GM21381 (cell line): ENCODE results near the gene TTC13.
A peak's percentile ranks its signal among the peaks of the same experiment; 100 is the strongest.
"Not testable (repeated sequence)": the region's sequence is repeated elsewhere in the genome, so short reads cannot be mapped to it uniquely, and the experiment has no call there.

Source experiments
- ATAC-seq: cut with Tn5 transposase; IDR thresholded peaks from one replicate; pipeline ENCODE4 v1.9.1; 2021; ENCODE audit warnings: mild to moderate bottlenecking, moderate library complexity; ENCODE audit not compliant: unreplicated experiment

The TTC13 gene

DNA sequence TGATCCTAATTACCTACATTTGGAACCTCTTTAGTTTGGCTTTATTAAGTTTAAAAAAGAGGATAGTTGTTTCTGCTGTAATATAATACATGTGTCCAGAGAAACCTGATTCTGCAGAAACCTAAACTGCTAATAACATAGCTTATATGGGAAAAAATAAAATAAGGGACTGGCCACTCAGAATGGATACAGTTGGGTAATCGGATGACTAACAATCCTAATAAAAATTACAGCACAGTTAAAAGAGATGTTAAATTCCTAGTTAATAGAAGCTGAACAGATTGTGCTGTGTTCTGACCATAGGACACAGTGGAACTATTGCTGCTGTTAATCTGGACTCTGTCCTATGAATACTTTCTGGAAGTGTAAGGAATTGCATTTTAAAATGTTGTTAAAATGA lies 16.2 kb upstream of the TTC13 start:
- no peak for ATAC-seq

DNA sequence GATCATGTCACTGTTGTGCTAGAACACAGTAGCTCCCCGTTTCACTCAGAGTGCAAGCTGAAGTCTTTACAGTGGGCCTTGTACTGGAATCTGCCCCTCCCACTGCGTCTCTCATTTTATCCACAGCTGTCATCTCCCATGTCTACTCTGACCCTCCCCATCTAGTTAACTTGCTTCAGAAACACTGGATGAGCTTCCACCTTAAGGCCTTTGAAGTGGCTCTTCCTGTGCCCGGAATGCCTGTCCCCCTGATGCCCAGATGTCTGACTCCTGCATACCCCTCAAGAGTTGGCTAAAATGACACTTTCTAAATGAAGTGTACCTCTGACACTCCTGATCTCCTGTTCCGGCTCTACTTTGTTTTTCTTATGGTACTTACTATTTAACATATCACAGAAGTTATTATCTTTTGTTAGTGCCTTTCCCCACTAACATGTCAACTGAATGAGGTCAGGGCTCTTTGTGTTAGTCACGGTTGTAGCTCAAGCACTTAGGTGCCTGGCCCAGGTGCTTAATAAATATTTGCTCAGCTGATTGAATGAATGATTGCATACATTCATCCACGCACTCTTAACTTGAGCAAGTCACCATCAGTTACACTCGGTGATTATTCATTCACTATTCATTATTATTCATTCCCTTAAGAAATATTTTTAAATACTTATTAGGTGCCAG lies 13.6 kb upstream of the TTC13 start:
- ATAC-seq = no peak

DNA sequence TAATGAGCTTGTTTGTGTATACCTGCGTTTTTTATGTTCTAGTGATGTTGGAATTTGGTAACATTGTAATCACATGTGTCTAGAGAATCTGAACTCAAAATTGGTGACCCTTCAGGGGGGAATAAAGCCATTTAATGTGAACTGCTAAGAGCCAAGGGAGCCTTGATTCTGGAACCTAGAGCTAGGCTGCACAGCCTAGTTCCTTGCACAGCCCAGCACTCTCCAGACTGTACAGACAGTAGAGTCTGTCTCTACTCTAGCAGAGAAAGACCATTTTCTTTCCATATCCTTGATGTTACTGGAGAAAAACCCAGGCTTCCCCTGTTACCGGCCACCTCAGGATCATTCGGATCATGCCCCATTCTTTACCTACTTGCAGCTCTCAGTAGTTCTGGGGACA lies 8.8 kb upstream of the TTC13 start:
- no peak for ATAC-seq

DNA sequence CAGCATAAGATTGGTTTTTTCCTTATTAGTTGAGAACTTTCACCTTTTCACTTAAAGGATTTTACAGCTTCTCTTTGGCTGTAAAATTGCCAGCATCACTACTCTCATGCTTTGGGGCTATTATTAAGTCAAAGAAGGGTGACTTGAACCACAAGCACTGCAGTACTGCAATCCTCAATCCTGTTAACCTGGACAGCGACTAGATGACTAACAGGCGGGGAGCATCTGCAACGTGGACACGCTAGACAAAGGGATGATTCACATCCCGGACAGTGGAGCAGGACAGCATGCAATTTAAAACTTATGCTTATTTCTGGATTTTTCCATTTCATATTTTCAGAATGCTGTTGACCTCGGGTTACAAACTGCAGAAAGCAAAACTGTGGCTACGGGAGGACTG lies 8.3 kb upstream of the TTC13 start:
- ATAC-seq = no peak

DNA sequence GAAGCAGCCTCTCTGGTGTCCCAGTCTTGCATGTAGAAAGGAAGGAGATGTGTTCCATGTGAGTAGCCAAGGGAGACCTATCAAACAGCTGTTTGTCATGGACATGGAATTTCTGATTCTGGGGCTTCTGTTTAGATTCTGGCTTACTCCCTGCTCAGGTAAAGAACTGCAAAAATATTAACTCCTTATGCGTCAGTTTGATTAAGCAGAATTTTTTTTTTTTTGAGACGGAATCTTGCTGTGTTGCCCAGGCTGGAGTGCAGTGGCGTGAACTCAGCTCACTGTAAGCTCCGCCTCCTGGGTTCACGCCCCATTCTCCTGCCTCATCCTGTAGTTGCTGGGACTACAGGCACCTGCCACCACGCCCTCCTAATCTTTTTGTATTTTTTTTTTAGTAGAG lies 7.0 kb upstream of the TTC13 start:
- ATAC-seq = no peak

DNA sequence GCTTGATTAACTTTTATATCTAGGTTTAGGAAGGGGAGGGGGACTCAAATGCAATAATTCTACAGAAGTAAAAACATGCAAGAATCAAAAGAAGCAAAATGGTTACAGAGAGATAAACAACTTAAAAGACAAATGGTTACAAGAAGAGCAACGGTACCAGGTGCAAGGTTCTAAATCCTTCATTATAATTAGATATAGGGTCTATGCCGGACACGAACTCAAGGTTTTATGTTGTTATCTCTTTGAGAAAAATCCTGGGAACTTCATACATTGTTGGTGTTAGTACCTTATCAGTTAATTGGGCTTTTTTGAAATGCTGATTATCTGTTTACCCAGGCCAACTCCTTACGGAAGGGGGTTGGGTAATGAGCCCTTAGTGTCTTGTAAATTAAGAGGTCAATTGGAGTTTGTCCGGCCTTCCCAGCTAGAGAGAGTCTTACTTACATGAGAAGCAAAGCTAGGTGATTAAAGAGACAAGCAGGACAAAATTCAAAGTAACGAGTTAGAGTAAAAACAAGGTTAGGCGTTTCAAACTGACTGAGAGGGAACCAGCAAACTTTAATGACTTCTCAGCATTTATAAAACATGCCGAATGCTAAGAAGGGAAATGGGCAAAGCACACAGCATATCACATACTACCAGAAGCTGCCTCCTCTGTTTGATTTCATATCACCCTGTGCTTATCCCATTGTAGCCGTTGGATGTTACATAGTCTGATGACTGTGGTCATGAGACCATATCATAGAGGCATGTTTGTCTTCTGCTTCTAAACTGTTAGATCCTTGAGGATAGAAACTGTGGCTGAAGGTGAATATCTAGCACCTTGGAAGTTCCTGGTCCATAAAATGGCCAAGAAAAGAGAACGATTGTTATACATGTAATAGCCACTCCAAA lies 6.2 kb upstream of the TTC13 start:
- not testable (repeated sequence) for ATAC-seq

DNA sequence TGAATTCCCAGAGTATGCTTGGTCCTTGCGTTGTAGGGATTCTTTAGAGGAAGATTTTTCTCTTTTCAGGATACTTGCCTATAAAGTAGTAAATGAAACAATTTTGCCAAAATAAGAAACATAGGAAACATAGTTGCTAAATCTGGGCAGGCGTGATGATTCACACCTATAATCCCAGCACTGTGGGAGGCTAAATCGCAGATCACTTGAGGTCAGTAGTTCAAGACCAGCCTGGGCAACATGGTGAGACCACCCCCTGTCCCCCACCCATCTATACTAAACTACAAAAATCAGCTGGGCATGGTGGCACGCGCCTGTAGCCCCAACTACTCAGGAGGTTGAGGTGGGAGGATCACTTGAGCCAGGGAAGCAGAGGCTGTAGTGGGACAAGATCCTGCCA lies 5.2 kb upstream of the TTC13 start:
- no peak for ATAC-seq

DNA sequence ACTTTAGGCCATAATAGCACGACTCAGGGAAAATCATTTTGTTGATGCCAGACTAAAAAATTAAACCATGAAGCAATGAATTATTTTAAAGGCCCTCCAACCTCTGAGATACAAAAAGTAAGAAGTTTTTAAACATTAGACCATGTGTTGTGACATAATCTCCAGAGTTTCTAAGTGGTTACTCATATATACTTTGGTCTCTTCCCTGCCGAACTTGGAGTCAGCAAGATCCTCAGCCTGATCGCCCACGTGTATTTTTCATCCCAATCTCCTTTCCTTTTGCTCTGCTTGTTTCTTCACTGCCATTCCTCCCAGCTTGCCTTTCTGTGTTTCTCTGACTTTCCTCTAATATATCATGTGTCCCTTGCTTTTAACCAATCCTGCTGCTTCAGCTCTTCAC lies 4.0 kb upstream of the TTC13 start:
- no peak for ATAC-seq

DNA sequence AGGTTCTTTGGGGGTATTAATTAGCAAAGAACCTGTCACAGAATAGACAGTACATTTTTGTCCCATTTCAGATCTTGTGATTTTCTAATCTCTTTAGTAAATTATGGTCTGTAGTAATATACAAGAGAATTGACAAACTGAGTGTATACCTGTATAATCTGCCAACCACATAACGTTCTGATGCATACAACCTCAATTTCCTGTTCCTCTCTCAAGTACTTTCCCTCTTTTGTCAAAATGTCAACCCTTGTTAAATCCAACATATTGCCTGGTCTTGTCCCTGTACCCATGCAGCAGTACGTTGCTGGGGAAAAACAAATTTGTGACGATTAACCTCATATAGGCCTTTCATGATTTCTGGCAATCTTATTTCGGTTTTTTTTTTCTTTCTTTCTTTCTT lies 1.3 kb upstream of the TTC13 start:
- ATAC-seq = no peak

DNA sequence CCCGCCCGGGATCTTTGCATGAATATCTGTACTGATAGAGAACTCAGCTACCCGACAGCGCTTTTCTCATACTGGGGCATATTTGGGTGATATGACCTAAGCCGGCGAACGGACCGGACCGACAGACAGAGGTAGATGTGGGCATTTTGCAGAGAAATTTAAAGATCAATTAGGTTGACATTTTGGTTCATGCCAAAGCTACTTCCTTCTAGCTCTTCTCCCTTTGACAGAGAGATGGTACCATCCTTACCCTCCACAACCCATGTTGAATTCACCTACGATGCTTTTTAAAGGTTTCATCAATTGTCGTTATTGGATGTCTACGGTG lies 692 bp upstream of the TTC13 start:
- ATAC-seq = no peak

DNA sequence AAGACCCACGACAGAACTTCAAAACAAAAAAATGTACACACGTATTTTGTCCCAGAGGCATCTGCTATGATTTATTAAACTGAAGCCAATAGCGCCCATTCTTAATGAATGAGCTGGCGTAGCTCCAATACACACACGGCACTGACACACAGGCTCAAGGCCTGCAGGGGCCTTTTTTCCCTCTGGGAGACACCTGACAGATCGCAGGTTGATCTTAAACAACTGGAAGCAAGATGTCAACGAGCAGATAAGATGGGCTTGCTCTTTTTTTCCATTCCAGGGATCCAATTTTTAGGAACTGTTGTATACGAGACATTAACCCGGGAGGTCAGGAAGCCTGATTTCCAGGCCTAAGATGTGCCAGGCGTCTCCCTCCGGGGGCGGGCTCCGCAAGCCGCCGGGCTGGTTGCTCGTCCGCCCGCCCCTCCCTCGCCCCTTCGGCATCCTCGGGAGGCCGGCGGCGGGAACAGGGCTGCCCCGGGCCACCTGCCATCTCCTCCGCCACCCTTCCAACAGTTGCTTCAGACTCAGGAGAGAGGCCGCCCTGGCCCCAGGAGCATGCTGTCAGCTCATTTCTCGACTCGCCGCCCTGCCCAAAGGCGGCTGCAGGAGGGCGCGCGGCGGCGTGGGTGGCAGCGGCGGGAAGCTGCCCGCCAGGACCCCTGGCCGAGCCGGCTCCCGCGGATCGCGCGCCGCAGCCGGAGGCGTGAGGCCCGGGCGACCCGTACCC lies 735 bp downstream of the TTC13 start:
- ATAC-seq = peak; percentile 4

DNA sequence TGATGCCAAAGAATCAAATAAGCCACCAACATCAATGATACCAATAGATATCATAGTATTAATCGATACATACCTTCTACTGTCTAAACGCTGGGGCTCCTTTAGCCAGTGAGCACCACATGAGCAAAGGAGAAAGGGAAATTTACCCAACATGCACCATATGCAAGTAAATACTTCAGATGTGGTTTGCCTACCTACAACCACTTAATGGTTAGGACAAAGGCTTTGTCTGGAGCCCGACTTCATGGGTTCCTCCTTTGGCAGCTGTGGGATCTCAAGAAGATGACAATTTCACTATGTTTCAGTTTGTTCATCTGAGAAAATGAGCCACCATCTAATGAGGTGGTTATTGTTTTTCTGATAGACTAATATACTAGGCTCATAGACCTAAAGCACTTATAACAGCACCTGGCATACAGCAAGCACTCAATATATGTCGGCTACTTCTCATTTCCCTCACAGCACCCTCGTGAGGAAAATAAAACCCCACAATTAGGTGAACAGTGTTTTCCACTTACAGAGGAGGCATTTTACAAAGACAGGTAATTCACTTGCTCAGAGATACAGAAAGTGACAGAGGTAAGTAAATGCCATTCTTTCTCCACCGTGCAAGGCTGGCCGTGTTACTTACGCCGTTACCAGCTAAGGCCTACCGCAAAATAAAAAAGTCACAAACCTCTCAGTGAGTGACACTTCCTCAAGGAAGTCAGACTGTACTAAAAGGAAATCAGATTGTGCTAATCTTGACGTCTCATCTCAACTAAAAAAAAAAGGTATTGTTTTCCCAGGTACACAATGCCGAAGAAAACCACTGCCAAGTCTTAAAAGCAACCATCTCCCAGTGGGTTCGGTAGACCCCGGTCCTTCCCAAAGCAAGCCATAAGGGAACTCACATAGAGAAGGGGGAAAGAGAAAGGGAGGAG lies 1.6 kb downstream of the TTC13 start:
- no peak for ATAC-seq

DNA sequence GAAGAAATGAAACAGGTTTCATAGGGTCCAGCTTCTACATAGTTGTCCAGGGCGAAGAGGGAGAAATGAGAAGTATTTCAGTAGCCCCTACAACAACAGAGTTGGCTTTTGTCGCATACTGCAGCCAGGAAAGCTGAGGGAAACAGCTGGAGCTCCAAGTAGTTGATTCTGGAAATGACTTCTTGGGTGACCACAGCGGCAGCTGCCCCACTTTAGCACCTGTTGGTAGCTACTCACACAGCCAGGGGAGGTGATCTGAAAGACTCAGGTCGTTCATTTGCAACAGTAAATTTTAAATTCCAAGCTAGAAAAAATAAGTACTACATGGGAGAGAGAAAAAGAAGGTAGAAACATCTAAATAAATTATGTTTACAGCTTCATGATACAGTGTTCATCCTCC lies 2.3 kb downstream of the TTC13 start:
- ATAC-seq = no peak

DNA sequence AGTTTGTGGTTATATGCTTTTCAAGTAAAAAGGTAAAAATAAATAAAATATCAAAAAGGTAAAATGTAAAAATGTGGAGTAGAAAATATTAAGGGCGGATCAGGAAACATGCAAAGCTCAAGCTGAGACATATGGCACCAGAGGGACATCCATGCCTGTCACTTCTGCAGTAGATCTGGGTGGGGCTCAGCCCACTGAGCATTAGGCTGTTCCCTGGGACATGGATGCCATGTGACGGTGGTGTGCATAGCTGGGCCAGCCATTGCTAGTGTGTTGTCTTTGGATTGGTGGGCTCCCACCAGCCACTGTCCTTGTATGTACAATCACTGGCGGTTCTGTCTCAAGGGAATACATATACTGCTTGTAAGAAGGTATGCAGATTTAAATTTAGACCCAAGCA lies 3.0 kb downstream of the TTC13 start:
- ATAC-seq = no peak

DNA sequence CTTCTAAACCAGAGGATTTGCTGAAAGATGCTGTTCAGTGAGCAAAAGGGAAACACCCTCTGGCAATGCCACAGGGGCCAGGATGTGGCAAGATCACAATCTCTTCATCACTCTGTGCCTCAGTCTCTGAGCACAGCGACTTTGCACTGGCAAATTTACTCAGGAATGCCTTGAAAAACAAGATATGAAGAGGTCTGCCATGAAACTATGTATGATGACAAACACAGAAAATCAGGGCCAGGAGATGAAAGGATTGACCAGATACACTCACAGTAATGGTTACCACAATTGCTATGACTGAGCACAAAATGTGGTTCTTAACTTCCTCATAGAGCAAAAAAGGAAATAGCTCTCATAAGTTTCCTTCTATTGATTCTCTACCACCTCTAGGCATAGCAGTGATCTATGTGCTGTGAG lies 5.8 kb downstream of the TTC13 start:
- ATAC-seq = peak; percentile 73

DNA sequence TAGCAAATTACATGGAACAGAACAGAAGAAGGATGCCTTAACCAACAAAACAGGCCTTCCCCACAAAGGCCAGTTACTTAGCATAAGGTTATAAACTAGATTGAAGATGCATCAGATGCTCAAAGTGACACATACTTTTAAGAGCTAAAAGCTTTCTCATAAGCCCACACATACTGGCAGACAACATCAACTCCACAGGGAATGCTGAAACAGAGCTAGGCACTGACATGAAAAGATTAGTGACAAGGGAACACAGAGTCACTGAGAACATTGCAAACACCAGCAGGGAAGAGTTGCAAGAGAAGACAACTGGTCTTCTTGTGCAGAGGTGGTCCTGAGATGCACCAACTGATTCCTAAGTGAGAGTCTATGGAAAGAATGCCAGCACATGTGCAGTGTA lies 6.9 kb downstream of the TTC13 start:
- ATAC-seq = no peak

DNA sequence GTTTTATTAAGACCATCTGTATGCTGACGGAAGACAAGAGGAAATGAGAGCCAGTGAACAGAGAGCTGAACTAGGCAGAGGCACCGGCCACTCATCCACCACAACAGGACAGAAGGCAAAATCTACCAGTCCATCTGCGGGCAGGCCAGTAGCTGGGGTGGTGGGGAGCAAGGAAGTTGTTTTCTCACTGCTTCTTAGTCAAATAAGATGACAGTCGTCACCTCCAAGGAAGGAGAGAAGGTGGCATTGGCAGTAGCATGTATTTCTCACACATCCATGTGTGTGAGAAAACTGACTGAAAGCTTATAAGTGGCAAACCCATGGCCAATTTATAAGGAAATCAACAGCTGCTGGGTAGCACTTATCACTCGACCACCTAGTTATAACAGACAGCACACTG lies 8.2 kb downstream of the TTC13 start:
- ATAC-seq = no peak

DNA sequence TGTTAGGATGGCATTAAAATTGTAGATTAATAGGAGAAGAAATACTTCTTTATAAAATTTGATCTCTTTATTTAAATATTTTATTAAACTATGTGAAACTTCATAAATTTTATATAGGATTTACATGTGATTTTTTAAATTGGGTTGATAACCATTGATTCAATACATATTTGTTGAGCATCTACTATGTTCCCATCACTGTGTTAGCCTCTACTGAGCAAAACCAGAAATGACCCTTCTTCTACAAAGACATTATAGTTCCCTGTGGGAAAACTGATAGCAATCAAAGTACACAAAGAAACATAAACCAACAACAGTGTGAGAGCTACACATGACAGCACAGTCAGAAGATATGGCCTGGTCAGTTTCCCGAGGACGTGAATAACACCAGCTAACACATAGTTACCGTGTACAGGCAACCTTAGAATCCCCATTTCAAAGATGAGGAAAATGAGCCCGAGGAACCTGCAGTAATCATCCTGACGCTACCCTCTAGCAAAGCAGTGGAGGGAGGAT lies 12.2 kb downstream of the TTC13 start:
- ATAC-seq = no peak

DNA sequence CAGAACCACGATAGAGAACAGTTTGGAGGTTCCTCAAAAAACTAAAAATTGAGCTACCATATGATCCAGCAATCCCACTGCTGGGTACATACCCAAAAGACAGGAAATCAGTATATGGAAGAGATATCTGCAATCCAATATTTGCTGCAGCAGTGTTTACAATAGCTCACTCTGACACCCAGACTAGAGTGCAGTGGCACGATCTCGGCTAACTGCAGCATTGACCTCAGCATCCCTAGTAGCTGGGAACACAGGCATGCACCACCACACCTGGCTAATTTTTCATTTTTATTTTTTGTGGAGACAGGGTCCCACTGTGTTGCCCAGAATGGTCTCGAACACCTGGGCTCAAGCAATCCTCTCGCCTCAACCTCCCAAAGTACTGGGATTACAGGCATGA lies 13.1 kb downstream of the TTC13 start:
- no peak for ATAC-seq

DNA sequence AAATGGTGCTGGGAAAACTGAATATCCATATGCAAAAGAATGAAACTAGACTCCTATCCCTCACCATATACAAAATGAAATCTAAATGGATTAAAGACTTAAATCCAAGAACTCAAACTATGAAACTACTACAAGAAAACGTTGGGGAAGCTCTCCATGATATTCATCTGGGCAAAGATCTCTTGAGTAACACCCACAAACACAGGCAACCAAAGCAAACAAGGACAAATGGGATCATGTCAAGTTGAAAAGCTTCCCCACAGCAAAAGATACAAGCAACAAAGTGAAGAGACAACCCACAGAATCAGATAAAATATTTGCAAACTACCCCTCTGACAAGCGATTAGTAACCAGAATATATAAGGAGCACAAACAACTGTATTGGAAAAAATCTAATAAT lies 13.8 kb downstream of the TTC13 start:
- ATAC-seq = no peak

DNA sequence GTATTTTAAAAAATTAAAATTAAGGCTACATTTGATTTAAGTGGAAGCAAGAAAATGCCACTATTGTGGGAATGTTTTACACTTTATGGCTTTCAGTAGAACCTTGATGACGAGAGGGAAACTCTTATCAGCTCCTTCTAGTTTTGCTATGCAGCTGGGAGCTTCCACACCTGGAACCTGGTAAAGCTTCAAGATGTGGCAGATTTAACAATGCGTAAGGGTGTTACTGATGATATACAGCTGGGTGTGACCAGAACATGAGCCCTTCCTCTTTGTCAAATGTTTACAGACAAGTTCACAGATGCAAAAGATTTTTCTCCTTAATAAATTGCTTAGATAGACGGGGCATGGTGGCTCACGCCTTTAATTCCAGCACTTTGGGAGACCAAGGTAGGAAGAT lies 20.3 kb downstream of the TTC13 start:
- no peak for ATAC-seq
